ENCODE data around the gene SPAG5. TPM values are rescaled to one million over a fixed set of nuclear protein-coding genes. Genes with fewer than 3 reads are reported as not detected.
A peak's percentile ranks its signal among the peaks of the same experiment; 100 is the strongest.

SPAG5 gene
- polyA plus RNA-seq, 1 donor from 2014 or later = 19.9 TPM

GRCh38 chr17:28555022-28555421, 43.8 kb downstream of the SPAG5 start:
- Histone ChIP-seq H2AFZ (ENCODE audit: low read depth, low read length) (no peak overlapping the region), H3K36me3 (ENCODE audit: insufficient read depth, low read length) (no peaks in the 10 kb centered on the region), H3K79me2 (replicated peaks; ENCODE audit: insufficient read depth, low read length) (peaks cover 8% of the 10 kb centered on the region)

GRCh38 chr17:28554565-28554964, 44.3 kb downstream of the SPAG5 start:
- no peak overlapping the region for H3K4me3 ChIP-seq (ENCODE audit: low read length)
- no peak overlapping the region for H3K27ac ChIP-seq (ENCODE audit: low read length)
- no peaks in the 10 kb centered on the region for H4K20me1 ChIP-seq (ENCODE audit: insufficient read depth)
- no peak overlapping the region for H3K4me2 ChIP-seq (ENCODE audit: low read length)
- H3K9me2 ChIP-seq (ENCODE audit: insufficient read depth, low read length) = no peaks in the 10 kb centered on the region
- H3K79me2 ChIP-seq (replicated peaks; ENCODE audit: insufficient read depth, low read length) = peaks cover 8% of the 10 kb centered on the region
- no peaks in the 10 kb centered on the region for H3K27me3 ChIP-seq (ENCODE audit: insufficient read depth, low read depth, low read length)
- H3K36me3 ChIP-seq (ENCODE audit: insufficient read depth, low read length) = no peaks in the 10 kb centered on the region
- H3K9ac ChIP-seq (ENCODE audit: low read length) = no peak overlapping the region
- H3K9me3 ChIP-seq (ENCODE audit: low read length) = no peaks in the 10 kb centered on the region
- no peak overlapping the region for H2AFZ ChIP-seq (ENCODE audit: low read depth, low read length)
- H3F3A ChIP-seq (ENCODE audit: insufficient read depth, low read length, poor library complexity, severe bottlenecking) = no peaks in the 10 kb centered on the region
- TF ChIP-seq EZH2 (IDR thresholded peaks at IDR 0.05; ENCODE audit: borderline replicate concordance, insufficient read depth, low read length, poor library complexity, severe bottlenecking) (no peak), REST (IDR thresholded peaks at IDR 0.05; ENCODE audit: borderline replicate concordance) (no peak), POLR2AphosphoS5 (IDR thresholded peaks at IDR 0.05) (no peak), SMC3 (conservative IDR thresholded peaks at IDR 0.05; ENCODE audit: poor library complexity) (peak; percentile 13), EP300 (conservative IDR thresholded peaks at IDR 0.05; ENCODE audit: poor library complexity, severe bottlenecking) (no peak), RAD21 (conservative IDR thresholded peaks at IDR 0.05) (peak; percentile 26), TAF1 (IDR thresholded peaks at IDR 0.05; ENCODE audit: low read depth) (no peak), CTCF (IDR thresholded peaks at IDR 0.05; ENCODE audit: poor library complexity, severe bottlenecking) (peak; percentile 38)

More at GRCh38 chr17:28555022-28555421, 43.8 kb downstream of the SPAG5 start:
- Histone ChIP-seq H3K9ac (ENCODE audit: low read length) (no peak overlapping the region), H3K4me3 (ENCODE audit: low read length) (no peak overlapping the region), H4K20me1 (ENCODE audit: insufficient read depth) (no peaks in the 10 kb centered on the region), H3K9me2 (ENCODE audit: insufficient read depth, low read length) (no peaks in the 10 kb centered on the region), H3F3A (ENCODE audit: insufficient read depth, low read length, poor library complexity, severe bottlenecking) (no peaks in the 10 kb centered on the region), H3K4me2 (ENCODE audit: low read length) (no peak overlapping the region), H3K9me3 (ENCODE audit: low read length) (no peaks in the 10 kb centered on the region), H3K27ac (ENCODE audit: low read length) (no peak overlapping the region), H3K27me3 (ENCODE audit: insufficient read depth, low read depth, low read length) (no peaks in the 10 kb centered on the region)
- no peak for TF ChIP-seq POLR2AphosphoS5 (IDR thresholded peaks at IDR 0.05)
- no peak for TF ChIP-seq TAF1 (IDR thresholded peaks at IDR 0.05; ENCODE audit: low read depth)
- no peak for TF ChIP-seq MXI1 (conservative IDR thresholded peaks at IDR 0.05; ENCODE audit: poor library complexity, severe bottlenecking)
- TF ChIP-seq RAD21 (conservative IDR thresholded peaks at IDR 0.05) = no peak
